Measurements from ENCODE around the gene WNT10A. TPM values are rescaled to one million over a fixed set of nuclear protein-coding genes. Genes with fewer than 3 reads are reported as not detected.

WNT10A gene
- total RNA-seq, 1 donor = not detected

GRCh38 chr2:218908721-218909619, 28.3 kb downstream of the WNT10A start:
- Histone ChIP-seq H4K20me1 (ENCODE audit: insufficient read depth, low read length) (no peaks in the 10 kb centered on the region), H3K27ac (ENCODE audit: low read depth, low read length) (peak overlapping the region; percentile 37), H3K27me3 (ENCODE audit: insufficient read depth, low read length) (peaks cover 16% of the 10 kb centered on the region), H3K9me3 (ENCODE audit: low read depth, low read length) (no peaks in the 10 kb centered on the region), H2AFZ (ENCODE audit: low read length) (peak overlapping the region; percentile 94), H3K79me2 (ENCODE audit: insufficient read depth, low read length) (no peaks in the 10 kb centered on the region), H3K4me2 (ENCODE audit: insufficient read depth, low read length) (peak overlapping the region; percentile 84), H3K4me1 (ENCODE audit: insufficient read depth, low read length) (peaks cover 12% of the 10 kb centered on the region), H3K4me3 (ENCODE audit: insufficient read depth, low read length) (peak overlapping the region; percentile 79), H3K36me3 (ENCODE audit: insufficient read depth, low read length) (no peaks in the 10 kb centered on the region)
- TF ChIP-seq CTCF (IDR thresholded peaks at IDR 0.05; ENCODE audit: extremely low read depth, low read depth, low read length) = no peak
- DNase-seq (ENCODE audit: insufficient read length, low spot score, missing footprints) = peak; percentile 96

GRCh38 chr2:218910741-218911140, 30.1 kb downstream of the WNT10A start:
- Histone ChIP-seq H3K4me1 (ENCODE audit: insufficient read depth, low read length) (peaks cover 12% of the 10 kb centered on the region), H3K9me3 (ENCODE audit: low read depth, low read length) (no peaks in the 10 kb centered on the region), H3K27ac (ENCODE audit: low read depth, low read length) (no peak overlapping the region), H3K4me3 (ENCODE audit: insufficient read depth, low read length) (no peak overlapping the region), H3K79me2 (ENCODE audit: insufficient read depth, low read length) (no peaks in the 10 kb centered on the region), H3K4me2 (ENCODE audit: insufficient read depth, low read length) (no peak overlapping the region), H2AFZ (ENCODE audit: low read length) (no peak overlapping the region), H4K20me1 (ENCODE audit: insufficient read depth, low read length) (no peaks in the 10 kb centered on the region), H3K36me3 (ENCODE audit: insufficient read depth, low read length) (no peaks in the 10 kb centered on the region), H3K27me3 (ENCODE audit: insufficient read depth, low read length) (peaks cover 7% of the 10 kb centered on the region)
- TF ChIP-seq CTCF (IDR thresholded peaks at IDR 0.05; ENCODE audit: extremely low read depth, low read depth, low read length) = no peak
- no peak for DNase-seq (ENCODE audit: insufficient read length, low spot score, missing footprints)

GRCh38 chr2:218920504-218920903, 39.9 kb downstream of the WNT10A start:
- no peak for DNase-seq (ENCODE audit: insufficient read length, low spot score, missing footprints)
- Histone ChIP-seq H3K27ac (ENCODE audit: low read depth, low read length) (no peak overlapping the region), H3K79me2 (ENCODE audit: insufficient read depth, low read length) (no peaks in the 10 kb centered on the region), H2AFZ (ENCODE audit: low read length) (no peak overlapping the region), H3K4me3 (ENCODE audit: insufficient read depth, low read length) (no peak overlapping the region), H4K20me1 (ENCODE audit: insufficient read depth, low read length) (no peaks in the 10 kb centered on the region), H3K27me3 (ENCODE audit: insufficient read depth, low read length) (peaks cover 4% of the 10 kb centered on the region), H3K36me3 (ENCODE audit: insufficient read depth, low read length) (no peaks in the 10 kb centered on the region), H3K4me2 (ENCODE audit: insufficient read depth, low read length) (no peak overlapping the region), H3K4me1 (ENCODE audit: insufficient read depth, low read length) (no peaks in the 10 kb centered on the region), H3K9me3 (ENCODE audit: low read depth, low read length) (no peaks in the 10 kb centered on the region)
- TF ChIP-seq CTCF (IDR thresholded peaks at IDR 0.05; ENCODE audit: extremely low read depth, low read depth, low read length) = no peak

- Histone ChIP-seq H3K36me3 (ENCODE audit: insufficient read depth, low read length) (no peaks in the 10 kb centered on the region), H3K79me2 (ENCODE audit: insufficient read depth, low read length) (no peaks in the 10 kb centered on the region), H3K4me1 (ENCODE audit: insufficient read depth, low read length) (no peaks in the 10 kb centered on the region), H3K4me3 (ENCODE audit: insufficient read depth, low read length) (no peak overlapping the region), H4K20me1 (ENCODE audit: insufficient read depth, low read length) (no peaks in the 10 kb centered on the region), H3K27me3 (ENCODE audit: insufficient read depth, low read length) (peaks cover 9% of the 10 kb centered on the region), H3K27ac (ENCODE audit: low read depth, low read length) (no peak overlapping the region), H3K4me2 (ENCODE audit: insufficient read depth, low read length) (no peak overlapping the region), H2AFZ (ENCODE audit: low read length) (no peak overlapping the region), H3K9me3 (ENCODE audit: low read depth, low read length) (no peaks in the 10 kb centered on the region)
- TF ChIP-seq CTCF (IDR thresholded peaks at IDR 0.05; ENCODE audit: extremely low read depth, low read depth, low read length) = no peak
- no peak for DNase-seq (ENCODE audit: insufficient read length, low spot score, missing footprints)
Observed at GRCh38 chr2:218924757-218925156, 44.1 kb downstream of the WNT10A start.

Measured in osteoblast (primary cell).